GM12878 (cell line): Measurements from ENCODE around the gene NKAIN2.

Source experiments
- ATF2 ChIP-seq: IDR thresholded peaks from 2 replicates; pipeline ENCODE4 v1.6.1; 2012; ENCODE audit warnings: low read length, inconsistent platforms
- BHLHE40 ChIP-seq, 2 experiments: fragments of 450-650 bp in 1 of 2; IDR thresholded peaks; 2 replicates each; pipeline ENCODE4 v1.6.1; 2011 to 2017; ENCODE audit warnings: low read depth in 2 of 2, borderline replicate concordance in 1 of 2, improper control_type of control experiment in 1 of 2, low read length in 1 of 2, mild to moderate bottlenecking in 1 of 2
- CHD1 ChIP-seq: IDR thresholded peaks from 2 replicates; pipeline ENCODE4 v1.6.1; 2012; ENCODE audit warnings: low read depth, low read length, improper control_type of control experiment
- CTCF ChIP-seq, 3 experiments: IDR thresholded peaks in 2 of 3; conservative IDR thresholded peaks in 1 of 3; 2 replicates each; pipeline ENCODE4 v1.5.1; 2011; ENCODE audit warnings: low read depth in 3 of 3, low read length in 3 of 3, mild to moderate bottlenecking in 3 of 3, control low read depth in 2 of 3, moderate library complexity in 2 of 3, inconsistent platforms in 1 of 3, mixed read lengths in 1 of 3; ENCODE audit not compliant: control insufficient read depth in 2 of 3, insufficient read depth in 1 of 3; ENCODE audit errors: extremely low read depth in 1 of 3
- ESRRA ChIP-seq: IDR thresholded peaks from 2 replicates; pipeline ENCODE4 v1.6.1; 2012; ENCODE audit warnings: mild to moderate bottlenecking, low read length, improper control_type of control experiment
- ETV6 ChIP-seq, 2 experiments: fragments of 450-650 bp in 1 of 2; IDR thresholded peaks in 1 of 2; conservative IDR thresholded peaks in 1 of 2; 2 replicates each; pipeline ENCODE4 v1.6.1; 2014; ENCODE audit warnings: antibody characterized with exemption in 1 of 2, borderline replicate concordance in 1 of 2, low read depth in 1 of 2, mild to moderate bottlenecking in 1 of 2, moderate library complexity in 1 of 2
- IRF3 ChIP-seq: fragments of 450-650 bp; IDR thresholded peaks from 2 replicates; pipeline ENCODE4 v1.6.1; 2014; ENCODE audit warnings: mild to moderate bottlenecking
- MYC ChIP-seq: IDR thresholded peaks from 2 replicates; pipeline ENCODE4 v1.6.1; 2011; ENCODE audit warnings: mild to moderate bottlenecking, low read length, moderate library complexity, inconsistent platforms; ENCODE audit not compliant: insufficient read depth, insufficient replicate concordance, insufficient read length, severe bottlenecking
- POLR2AphosphoS5 ChIP-seq: IDR thresholded peaks from 2 replicates; pipeline ENCODE4 v1.6.1; 2011; ENCODE audit warnings: mild to moderate bottlenecking, low read length, inconsistent platforms
- RFX5 ChIP-seq: IDR thresholded peaks from 2 replicates; pipeline ENCODE4 v1.6.1; 2011; ENCODE audit warnings: low read depth, low read length, improper control_type of control experiment
- SIX5 ChIP-seq: IDR thresholded peaks from 2 replicates; pipeline ENCODE4 v1.6.1; 2011; ENCODE audit warnings: mild to moderate bottlenecking, low read depth, low read length, moderate library complexity; ENCODE audit not compliant: severe bottlenecking
- TAF1 ChIP-seq: IDR thresholded peaks from 2 replicates; pipeline ENCODE4 v1.6.1; 2011; ENCODE audit warnings: mild to moderate bottlenecking, low read depth, low read length, borderline replicate concordance

GRCh38 chr6:124446961-124447360 is 643.3 kb downstream of the NKAIN2 start:
- no peak for TF ChIP-seq POLR2AphosphoS5
- no peak for TF ChIP-seq ESRRA
- TF ChIP-seq CTCF (IDR thresholded peaks at IDR 0.05 in 2 of 3, conservative IDR thresholded peaks at IDR 0.05 in 1 of 3; ENCODE audit: control insufficient read depth in 2 of 3, extremely low read depth in 1 of 3, insufficient read depth in 1 of 3, low read depth in 3 of 3, low read length in 3 of 3): no peak
- no peak for TF ChIP-seq ATF2
- no peak for TF ChIP-seq ETV6 (conservative IDR thresholded peaks at IDR 0.05 in 1 of 2, IDR thresholded peaks at IDR 0.05 in 1 of 2; ENCODE audit: borderline replicate concordance in 1 of 2, low read depth in 1 of 2)
- no peak for TF ChIP-seq SIX5
- no peak for TF ChIP-seq TAF1
- TF ChIP-seq IRF3: no peak
- TF ChIP-seq MYC: no peak
- TF ChIP-seq CHD1: no peak
- TF ChIP-seq RFX5: no peak
- TF ChIP-seq BHLHE40 (IDR thresholded peaks at IDR 0.05; ENCODE audit: borderline replicate concordance in 1 of 2, low read depth in 2 of 2, low read length in 1 of 2): no peak
